ENCODE results near the gene ITPR3.

ITPR3 gene

DNA sequence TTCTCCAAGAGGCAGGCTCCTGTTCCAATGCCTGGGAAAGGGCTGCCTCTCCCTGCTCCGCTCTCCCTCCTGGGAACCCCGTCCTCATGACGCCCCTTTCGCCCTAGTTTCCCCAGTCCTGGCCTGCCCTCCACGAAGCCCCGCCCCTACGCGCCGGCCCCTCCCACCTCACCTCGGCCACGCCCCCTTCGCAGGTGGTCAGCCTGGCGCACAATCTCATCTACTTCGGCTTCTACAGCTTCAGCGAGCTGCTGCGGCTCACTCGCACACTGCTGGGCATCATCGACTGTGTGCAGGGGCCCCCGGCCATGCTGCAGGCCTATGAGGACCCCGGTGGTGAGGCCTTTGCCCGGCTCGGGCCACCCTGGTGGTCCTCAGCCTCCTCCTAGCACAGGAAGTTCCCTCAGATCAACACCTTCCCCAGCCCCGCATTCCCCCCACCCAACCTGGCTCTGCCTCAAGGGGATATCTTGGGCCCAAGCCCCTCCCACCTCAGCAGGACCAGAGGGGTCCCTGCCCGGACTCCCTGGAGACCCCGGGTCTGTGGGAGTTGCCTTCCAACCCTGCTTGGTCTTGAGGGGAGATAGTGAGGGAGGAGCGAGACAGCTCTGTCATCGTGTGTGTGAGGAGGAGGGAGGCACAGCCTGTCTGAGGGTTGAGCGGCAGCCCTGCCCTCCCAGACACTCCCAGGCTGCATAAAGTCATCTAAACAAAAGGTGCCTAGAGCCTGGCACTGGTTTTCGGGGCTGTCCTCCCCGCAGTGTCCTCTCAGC lies 50.0 kb downstream of the ITPR3 start:
- TF ChIP-seq, protein P1, sequence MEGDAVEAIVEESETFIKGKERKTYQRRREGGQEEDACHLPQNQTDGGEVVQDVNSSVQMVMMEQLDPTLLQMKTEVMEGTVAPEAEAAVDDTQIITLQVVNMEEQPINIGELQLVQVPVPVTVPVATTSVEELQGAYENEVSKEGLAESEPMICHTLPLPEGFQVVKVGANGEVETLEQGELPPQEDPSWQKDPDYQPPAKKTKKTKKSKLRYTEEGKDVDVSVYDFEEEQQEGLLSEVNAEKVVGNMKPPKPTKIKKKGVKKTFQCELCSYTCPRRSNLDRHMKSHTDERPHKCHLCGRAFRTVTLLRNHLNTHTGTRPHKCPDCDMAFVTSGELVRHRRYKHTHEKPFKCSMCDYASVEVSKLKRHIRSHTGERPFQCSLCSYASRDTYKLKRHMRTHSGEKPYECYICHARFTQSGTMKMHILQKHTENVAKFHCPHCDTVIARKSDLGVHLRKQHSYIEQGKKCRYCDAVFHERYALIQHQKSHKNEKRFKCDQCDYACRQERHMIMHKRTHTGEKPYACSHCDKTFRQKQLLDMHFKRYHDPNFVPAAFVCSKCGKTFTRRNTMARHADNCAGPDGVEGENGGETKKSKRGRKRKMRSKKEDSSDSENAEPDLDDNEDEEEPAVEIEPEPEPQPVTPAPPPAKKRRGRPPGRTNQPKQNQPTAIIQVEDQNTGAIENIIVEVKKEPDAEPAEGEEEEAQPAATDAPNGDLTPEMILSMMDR (IDR thresholded peaks at IDR 0.05; ENCODE audit: control insufficient read depth, extremely low read depth, insufficient read depth) = no peak
- no peak overlapping the region for H3K4me3 ChIP-seq (ENCODE audit: low read depth, low read length)
- DNase-seq (ENCODE audit: low read depth) = no peak

DNA sequence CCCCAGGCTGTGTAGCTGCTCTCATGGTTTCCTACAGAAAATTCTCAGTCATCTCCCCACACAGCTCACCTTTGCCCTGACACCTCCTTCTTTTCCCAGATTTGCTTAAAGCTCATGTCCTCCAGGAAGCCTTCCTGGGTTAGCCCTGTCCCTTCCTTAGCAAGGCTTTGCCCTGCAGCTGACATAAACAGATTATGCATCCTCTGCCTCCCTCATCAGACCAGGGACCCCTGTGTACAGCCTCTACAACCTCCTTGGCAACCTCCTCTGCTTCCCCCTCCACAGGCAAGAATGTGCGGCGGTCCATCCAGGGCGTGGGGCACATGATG lies 50.6 kb downstream of the ITPR3 start:
- TF ChIP-seq, protein P1 (IDR thresholded peaks at IDR 0.05; ENCODE audit: control insufficient read depth, extremely low read depth, insufficient read depth) = no peak
- no peak overlapping the region for H3K4me3 ChIP-seq (ENCODE audit: low read depth, low read length)
- DNase-seq (ENCODE audit: low read depth) = no peak

DNA sequence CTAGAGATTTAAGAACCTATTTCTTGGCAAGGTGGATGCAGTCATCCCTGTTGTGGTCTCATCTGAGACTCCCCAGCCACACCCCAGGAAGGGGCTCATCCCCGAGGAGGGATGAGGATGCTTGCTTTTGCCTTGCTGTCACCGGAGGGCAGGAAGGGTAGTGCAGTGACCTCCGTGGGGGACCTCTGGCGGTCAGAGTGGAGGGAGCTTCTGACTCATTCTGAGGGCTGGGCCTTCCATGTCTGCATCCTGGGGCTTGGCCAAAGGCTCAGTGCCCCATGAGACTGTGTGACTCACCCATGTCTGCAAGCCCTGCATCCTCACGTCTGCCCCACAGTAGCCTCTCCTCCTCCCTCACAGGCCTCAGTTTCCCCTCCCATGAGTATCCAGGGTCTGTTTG lies 51.7 kb downstream of the ITPR3 start:
- DNase-seq (ENCODE audit: low read depth) = no peak
- TF ChIP-seq, protein P1 (IDR thresholded peaks at IDR 0.05; ENCODE audit: control insufficient read depth, extremely low read depth, insufficient read depth) = no peak
- H3K4me3 ChIP-seq (ENCODE audit: low read depth, low read length) = no peak overlapping the region

GRCh38 chr6:33673851-33674250 lies 52.7 kb downstream of the ITPR3 start:
- TF ChIP-seq, protein P1 (IDR thresholded peaks at IDR 0.05; ENCODE audit: control insufficient read depth, extremely low read depth, insufficient read depth) = no peak
- no peak overlapping the region for H3K4me3 ChIP-seq (ENCODE audit: low read depth, low read length)
- DNase-seq (ENCODE audit: low read depth) = no peak

- TF ChIP-seq, protein P1 (IDR thresholded peaks at IDR 0.05; ENCODE audit: control insufficient read depth, extremely low read depth, insufficient read depth) = no peak
- no peak for DNase-seq (ENCODE audit: low read depth)
- no peak overlapping the region for H3K4me3 ChIP-seq (ENCODE audit: low read depth, low read length)
Measured at GRCh38 chr6:33675968-33676367, 54.8 kb downstream of the ITPR3 start.

GRCh38 chr6:33676416-33677142 lies 55.5 kb downstream of the ITPR3 start:
- TF ChIP-seq, protein P1 (IDR thresholded peaks at IDR 0.05; ENCODE audit: control insufficient read depth, extremely low read depth, insufficient read depth) = no peak
- no peak for DNase-seq (ENCODE audit: low read depth)
- no peak overlapping the region for H3K4me3 ChIP-seq (ENCODE audit: low read depth, low read length)
